Measurements from ENCODE around the gene TARS2.

DNA sequence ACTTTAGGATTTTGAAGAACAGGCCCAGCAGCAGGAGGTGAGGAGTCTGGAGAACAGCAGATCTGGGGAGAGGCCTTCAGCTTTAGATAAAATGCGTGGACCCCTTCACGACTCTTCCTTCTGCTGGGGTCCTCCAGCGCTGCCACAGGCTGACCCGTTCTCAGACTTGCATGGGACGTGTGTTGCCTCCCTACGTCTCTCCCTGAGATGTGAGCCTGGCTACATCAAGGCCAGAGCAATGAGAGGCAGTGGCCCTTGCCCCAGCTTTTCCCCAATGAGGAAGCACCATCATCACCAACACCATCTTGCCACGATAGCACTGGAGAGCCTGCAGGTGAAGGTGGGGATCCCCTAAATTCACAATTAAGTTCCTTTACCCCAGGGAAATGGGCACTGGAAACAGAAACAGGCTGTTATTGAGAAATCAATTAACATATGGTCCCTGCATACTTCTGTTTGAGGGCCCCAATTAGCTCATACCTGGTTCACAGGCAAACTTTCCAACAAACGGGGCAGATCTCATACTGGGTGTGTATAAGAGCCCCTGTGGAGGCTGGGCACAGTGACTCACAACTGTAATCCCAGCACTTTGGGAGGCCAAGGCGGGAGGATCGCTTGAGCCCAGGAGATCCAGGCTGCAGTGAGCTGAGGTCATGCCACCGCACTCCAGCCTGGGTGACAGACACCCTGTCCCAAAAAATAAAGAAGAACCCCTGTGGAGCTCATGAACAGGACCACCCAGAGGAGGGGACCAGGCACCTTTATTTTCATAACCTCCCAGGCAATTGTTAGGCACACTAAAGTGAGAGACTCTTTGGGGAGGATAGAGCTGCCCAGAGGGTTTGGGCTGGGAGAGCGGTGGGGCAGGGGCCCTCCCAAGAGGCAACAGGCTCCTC lies 49.9 kb downstream of the TARS2 start:
- TF ChIP-seq, protein P1, sequence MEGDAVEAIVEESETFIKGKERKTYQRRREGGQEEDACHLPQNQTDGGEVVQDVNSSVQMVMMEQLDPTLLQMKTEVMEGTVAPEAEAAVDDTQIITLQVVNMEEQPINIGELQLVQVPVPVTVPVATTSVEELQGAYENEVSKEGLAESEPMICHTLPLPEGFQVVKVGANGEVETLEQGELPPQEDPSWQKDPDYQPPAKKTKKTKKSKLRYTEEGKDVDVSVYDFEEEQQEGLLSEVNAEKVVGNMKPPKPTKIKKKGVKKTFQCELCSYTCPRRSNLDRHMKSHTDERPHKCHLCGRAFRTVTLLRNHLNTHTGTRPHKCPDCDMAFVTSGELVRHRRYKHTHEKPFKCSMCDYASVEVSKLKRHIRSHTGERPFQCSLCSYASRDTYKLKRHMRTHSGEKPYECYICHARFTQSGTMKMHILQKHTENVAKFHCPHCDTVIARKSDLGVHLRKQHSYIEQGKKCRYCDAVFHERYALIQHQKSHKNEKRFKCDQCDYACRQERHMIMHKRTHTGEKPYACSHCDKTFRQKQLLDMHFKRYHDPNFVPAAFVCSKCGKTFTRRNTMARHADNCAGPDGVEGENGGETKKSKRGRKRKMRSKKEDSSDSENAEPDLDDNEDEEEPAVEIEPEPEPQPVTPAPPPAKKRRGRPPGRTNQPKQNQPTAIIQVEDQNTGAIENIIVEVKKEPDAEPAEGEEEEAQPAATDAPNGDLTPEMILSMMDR (conservative IDR thresholded peaks at IDR 0.05) = no peak
- TF ChIP-seq EZH2 (IDR thresholded peaks at IDR 0.05; ENCODE audit: low read depth) = no peak
